B cell (primary cell): Measurements from ENCODE around the gene MRPL34. TPM values are rescaled to one million over a fixed set of nuclear protein-coding genes. Genes with fewer than 3 reads are reported as not detected.

Experiments used
- ATAC-seq: fragments of 200-7000 bp; cut with Tn5 transposase; one replicate; pipeline ENCODE4 v1.10.0; 2021; ENCODE audit warnings: low read depth, mild to moderate bottlenecking, moderate number of reproducible peaks, moderate library complexity
- CTCF ChIA-PET: fragments of 350-600 bp; sonication (Branson Sonifier 250); formaldehyde crosslinking; loops from one replicate; lab custom pipeline; 2021; ENCODE audit warnings: antibody characterized with exemption, inconsistent platforms; lab: Charles Lee
- POLR2A ChIA-PET: fragments of 350-600 bp; sonication (Branson Sonifier 250); formaldehyde crosslinking; loops from one replicate; lab custom pipeline; 2021; ENCODE audit warnings: antibody characterized with exemption; lab: Charles Lee
- DNase-seq: peaks from one replicate; pipeline ENCODE4 v3.0.0; 2013
- H2AFZ ChIP-seq: 2 replicates; pipeline ENCODE4 v1.6.1; 2012; ENCODE audit warnings: mild to moderate bottlenecking, low read depth, low read length; ENCODE audit not compliant: insufficient read depth, poor library complexity, severe bottlenecking
- H3K27ac ChIP-seq, 2 donors: 1 replicate in 1 of 2; 2 replicates in 1 of 2; pipeline ENCODE4 v1.5.1; 2012 to 2013; ENCODE audit warnings: low read length in 2 of 2, mild to moderate bottlenecking in 2 of 2, moderate library complexity in 1 of 2
- H3K27me3 ChIP-seq, 4 experiments: fragments of 200-600 bp in 1 of 4; sonication (generic) in 1 of 4; replicated peaks in 1 of 4; 1 replicate in 2 of 4; 2 replicates in 2 of 4; pipeline versions ENCODE4 v1.6.1 to v1.7.0; 2013 to 2016; ENCODE audit warnings: low read length in 3 of 4, mild to moderate bottlenecking in 2 of 4, mixed read lengths in 1 of 4, moderate library complexity in 1 of 4; ENCODE audit not compliant: insufficient read depth in 4 of 4, control insufficient read depth in 3 of 4; ENCODE audit errors: control extremely low read depth in 1 of 4
- H3K36me3 ChIP-seq, 2 experiments: replicated peaks in 1 of 2; 1 replicate in 1 of 2; 2 replicates in 1 of 2; pipeline versions ENCODE4 v1.6.1 to v1.7.1; 2013; ENCODE audit warnings: low read length in 1 of 2; ENCODE audit not compliant: insufficient read depth in 2 of 2, control insufficient read depth in 1 of 2; ENCODE audit errors: control extremely low read depth in 1 of 2, extremely low read depth in 1 of 2
- H3K4me1 ChIP-seq, 2 donors: fragments of 200-600 bp in 1 of 2; sonication (generic) in 1 of 2; 1 replicate in 1 of 2; 2 replicates in 1 of 2; pipeline versions ENCODE4 v1.5.1 to v1.6.1; 2013 to 2017; ENCODE audit warnings: low read length in 2 of 2; ENCODE audit not compliant: control insufficient read depth in 2 of 2, insufficient read depth in 2 of 2
- H3K4me2 ChIP-seq: replicated peaks from 2 replicates; pipeline ENCODE3; 2012; ENCODE audit warnings: mild to moderate bottlenecking, low read depth, low read length; ENCODE audit not compliant: poor library complexity, severe bottlenecking
- H3K4me3 ChIP-seq, 5 experiments: fragments of 200-600 bp in 1 of 5; sonication (generic) in 1 of 5; 1 replicate in 3 of 5; 2 replicates in 2 of 5; pipeline versions ENCODE4 v1.5.1 to v1.7.0; 2011 to 2016; ENCODE audit warnings: low read length in 4 of 5, mild to moderate bottlenecking in 4 of 5, low read depth in 2 of 5, control low read depth in 1 of 5, moderate library complexity in 1 of 5; ENCODE audit not compliant: insufficient read depth in 1 of 5; ENCODE audit errors: control extremely low read depth in 1 of 5, extremely low read depth in 1 of 5
- H3K79me2 ChIP-seq: fragments of 200-600 bp; sonication (generic); one replicate; pipeline ENCODE4 v1.6.0; 2016; ENCODE audit warnings: low read length; ENCODE audit not compliant: control insufficient read depth, insufficient read depth
- H3K9ac ChIP-seq: fragments of 200-600 bp; sonication (generic); 2 replicates; pipeline ENCODE4 v1.6.1; 2017; ENCODE audit warnings: mild to moderate bottlenecking, low read length, moderate library complexity
- H3K9me3 ChIP-seq, 3 donors: one replicate each; pipeline versions ENCODE4 v1.6.1 to v1.7.1; 2013; ENCODE audit warnings: low read length in 2 of 3; ENCODE audit not compliant: control insufficient read depth in 2 of 3, insufficient read depth in 1 of 3; ENCODE audit errors: control extremely low read depth in 1 of 3
- H4K20me1 ChIP-seq: 2 replicates; pipeline ENCODE4 v1.6.0; 2012; ENCODE audit warnings: mild to moderate bottlenecking, low read length; ENCODE audit not compliant: insufficient read depth, control insufficient read depth, poor library complexity, severe bottlenecking
- H3K27ac Mint-ChIP-seq: one replicate; pipeline ENCODE4 v1.8.0; 2021; ENCODE audit warnings: mixed read lengths
- H3K27me3 Mint-ChIP-seq: one replicate; pipeline ENCODE4 v1.8.0; 2021; ENCODE audit warnings: mixed read lengths
- H3K4me1 Mint-ChIP-seq: one replicate; pipeline ENCODE4 v1.8.0; 2021; ENCODE audit warnings: mixed read lengths
- H3K4me3 Mint-ChIP-seq: one replicate; pipeline ENCODE4 v1.8.0; 2021; ENCODE audit warnings: mixed read lengths
- H3K9me3 Mint-ChIP-seq: one replicate; pipeline ENCODE4 v1.8.0; 2022; ENCODE audit warnings: mixed read lengths; ENCODE audit not compliant: insufficient read depth
- EZH2 ChIP-seq: IDR thresholded peaks from 2 replicates; pipeline ENCODE4 v1.6.1; 2012; ENCODE audit warnings: borderline replicate concordance, low read depth, mild to moderate bottlenecking, moderate library complexity, low read length; ENCODE audit not compliant: insufficient read depth, poor library complexity, severe bottlenecking
- WGBS: methylation state at CpG from one replicate; pipeline ENCODE4 v1.1.5; 2013; ENCODE audit warnings: missing lambda C conversion rate; ENCODE audit not compliant: insufficient coverage; 5-methylcytosine and 5-hydroxymethylcytosine counted together
- intact Hi-C: fragments of 100-400 bp; cut with micrococcal nuclease; formaldehyde crosslinking; loops from one replicate; pipeline ENCODE4 v1.10.0; 2022
- polyA plus RNA-seq: library from polyadenylated mRNA; depleted of rRNA; stranded (reverse); fragments of >200 nt; gene quantifications from 2 replicates; pipeline ENCODE4 v1.2.3, GENCODE V29; 2012
- total RNA-seq, 2 donors: library from RNA; stranded (reverse); fragments of 120-200 nt in 1 of 2; gene quantifications; 1 replicate in 1 of 2; 2 replicates in 1 of 2; pipeline versions ENCODE4 v1.2.3 to v1.2.4, GENCODE V29; 2013 to 2022
- TF ChIP-seq, protein P1 (sequence below): fragments of 200-600 bp; IDR thresholded peaks from one replicate; pipeline ENCODE4 v1.8.0; 2022; ENCODE audit warnings: antibody characterized with exemption, mild to moderate bottlenecking

MRPL34 gene
- total and polyA plus RNA-seq, 2 donors (not counting 1 experiment from before 2014, with no cell fraction given), result 16.5 to 45.7 TPM

DNA sequence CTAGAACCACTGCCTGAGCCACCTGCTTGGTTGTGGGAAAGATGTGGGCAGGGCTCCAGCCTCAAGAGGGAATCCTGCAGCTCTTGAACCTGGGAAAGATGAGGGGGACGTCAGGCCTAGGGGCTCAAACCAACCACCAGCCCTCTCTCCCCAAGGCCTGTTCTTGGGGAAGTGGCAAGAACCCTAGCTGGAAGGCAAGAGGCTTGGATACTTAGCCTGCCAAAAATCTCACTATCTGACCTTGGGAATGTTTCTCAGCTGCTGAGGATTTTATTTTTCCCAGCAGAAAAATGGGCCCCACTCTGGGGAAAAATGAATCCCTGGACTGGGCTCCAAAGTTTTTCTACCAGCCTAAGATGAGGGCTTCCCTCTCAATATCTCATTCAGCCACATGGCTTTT, 45.7 kb upstream of the MRPL34 start:
- Mint-ChIP-seq H3K4me3 (no peak overlapping the region), H3K9me3 (no peaks in the 10 kb centered on the region), H3K27ac (no peak overlapping the region), H3K4me1 (peaks cover 10% of the 10 kb centered on the region), H3K27me3 (no peaks in the 10 kb centered on the region)
- DNase-seq, result no peak
- no peaks in the 10 kb centered on the region for H3K79me2 ChIP-seq
- POLR2A ChIA-PET, result interaction anchor here (1.3 kb wide), 1 partner anchor 45 kb away, joined by 5 read pairs; the partner anchor contains the start of gene USE1
- intact Hi-C loops, result loop anchor here (1.0 kb wide), 1 partner anchor 14 kb away; no protein-coding TSS in a partner anchor
- no peak overlapping the region for H3K4me3 ChIP-seq
- TF ChIP-seq, protein P1, sequence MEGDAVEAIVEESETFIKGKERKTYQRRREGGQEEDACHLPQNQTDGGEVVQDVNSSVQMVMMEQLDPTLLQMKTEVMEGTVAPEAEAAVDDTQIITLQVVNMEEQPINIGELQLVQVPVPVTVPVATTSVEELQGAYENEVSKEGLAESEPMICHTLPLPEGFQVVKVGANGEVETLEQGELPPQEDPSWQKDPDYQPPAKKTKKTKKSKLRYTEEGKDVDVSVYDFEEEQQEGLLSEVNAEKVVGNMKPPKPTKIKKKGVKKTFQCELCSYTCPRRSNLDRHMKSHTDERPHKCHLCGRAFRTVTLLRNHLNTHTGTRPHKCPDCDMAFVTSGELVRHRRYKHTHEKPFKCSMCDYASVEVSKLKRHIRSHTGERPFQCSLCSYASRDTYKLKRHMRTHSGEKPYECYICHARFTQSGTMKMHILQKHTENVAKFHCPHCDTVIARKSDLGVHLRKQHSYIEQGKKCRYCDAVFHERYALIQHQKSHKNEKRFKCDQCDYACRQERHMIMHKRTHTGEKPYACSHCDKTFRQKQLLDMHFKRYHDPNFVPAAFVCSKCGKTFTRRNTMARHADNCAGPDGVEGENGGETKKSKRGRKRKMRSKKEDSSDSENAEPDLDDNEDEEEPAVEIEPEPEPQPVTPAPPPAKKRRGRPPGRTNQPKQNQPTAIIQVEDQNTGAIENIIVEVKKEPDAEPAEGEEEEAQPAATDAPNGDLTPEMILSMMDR, result no peak
- no peak for TF ChIP-seq EZH2
- peaks cover 0 to 20% (median 6%) of the 10 kb centered on the region in 3 donors for H3K9me3 ChIP-seq
- no peak overlapping the region for H2AFZ ChIP-seq
- WGBS, result no CpG with 5 or more reads among the region's 1 CpG
- no peak overlapping the region for H3K27ac ChIP-seq
- H3K36me3 ChIP-seq, result no peaks in the 10 kb centered on the region
- no peak overlapping the region for H3K9ac ChIP-seq
- no peaks in the 10 kb centered on the region for H3K27me3 ChIP-seq
- H3K4me1 ChIP-seq, result peaks cover 0 to 10% of the 10 kb centered on the region in 2 donors
- ATAC-seq, result no peak
- CTCF ChIA-PET, result interaction anchor here (0.7 to 4.8 kb wide), 16 partner anchors 8 to 184 kb away, joined by 3 to 46 read pairs (median 6); partner anchors contain the start of genes ANKLE1, BABAM1, MRPL34 and MYO9B
- H4K20me1 ChIP-seq, result no peaks in the 10 kb centered on the region
- no peak overlapping the region for H3K4me2 ChIP-seq

DNA sequence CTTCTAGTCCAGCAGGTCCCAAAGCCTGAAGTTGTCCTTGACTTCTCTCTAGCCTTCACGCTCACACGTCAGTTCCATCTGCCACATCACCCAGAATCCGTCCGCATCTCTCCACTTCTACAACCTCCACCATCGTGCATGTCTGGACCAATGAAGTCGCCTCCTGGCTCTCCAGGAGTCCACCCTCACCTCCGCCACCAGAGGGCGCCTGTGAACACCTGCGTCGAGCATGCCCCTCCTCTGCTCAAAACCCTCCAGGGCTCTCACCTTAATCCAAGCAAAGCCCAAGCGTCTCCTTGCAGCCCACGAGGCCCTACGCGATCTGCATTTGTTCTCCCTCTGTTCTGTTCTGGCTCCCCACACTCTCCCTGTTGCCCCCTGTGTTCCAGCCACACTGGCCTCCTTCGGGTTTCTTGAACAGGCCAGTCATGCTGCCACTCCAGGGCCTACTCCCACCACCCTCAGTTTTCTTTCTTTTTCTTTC, 44.8 kb upstream of the MRPL34 start:
- peaks cover 0 to 10% of the 10 kb centered on the region in 2 donors for H3K4me1 ChIP-seq
- Mint-ChIP-seq H3K27me3 (no peaks in the 10 kb centered on the region), H3K9me3 (no peaks in the 10 kb centered on the region), H3K27ac (no peak overlapping the region), H3K4me3 (no peak overlapping the region), H3K4me1 (peaks cover 10% of the 10 kb centered on the region)
- H3K36me3 ChIP-seq, result no peaks in the 10 kb centered on the region
- no peak overlapping the region for H3K4me3 ChIP-seq
- CTCF ChIA-PET, result interaction anchor here (0.7 to 4.8 kb wide), 15 partner anchors 10 to 844 kb away, joined by 3 to 46 read pairs (median 6); partner anchors contain the start of genes ABHD8, ANKLE1, MRPL34 and MYO9B
- TF ChIP-seq, protein P1, result peak; percentile 91
- no peak for TF ChIP-seq EZH2
- no peaks in the 10 kb centered on the region for H3K27me3 ChIP-seq
- H3K9ac ChIP-seq, result no peak overlapping the region
- peaks cover 0 to 20% (median 6%) of the 10 kb centered on the region in 3 donors for H3K9me3 ChIP-seq
- POLR2A ChIA-PET, result interaction anchor here (0.6 to 1.3 kb wide), 3 partner anchors 46 to 548 kb away, joined by 5 to 6 read pairs (median 5); partner anchors contain the start of gene USE1
- no peak overlapping the region for H3K27ac ChIP-seq
- H4K20me1 ChIP-seq, result no peaks in the 10 kb centered on the region
- ATAC-seq (peak; percentile 99), DNase-seq (peak; percentile 89)
- no peaks in the 10 kb centered on the region for H3K79me2 ChIP-seq
- 29% methylated on average over 14 of the region's 15 CpGs for WGBS
- intact Hi-C loops, result loop anchor here (1.0 kb wide), 4 partner anchors 15 to 194 kb away; no protein-coding TSS in a partner anchor
- H2AFZ ChIP-seq, result no peak overlapping the region
- H3K4me2 ChIP-seq, result no peak overlapping the region
